H9 (cell line): ENCODE results near the gene AXIN1. TPM values are rescaled to one million over a fixed set of nuclear protein-coding genes. Genes with fewer than 3 reads are reported as not detected.
A peak's percentile ranks its signal among the peaks of the same experiment; 100 is the strongest.
"Not testable (repeated sequence)": the region's sequence is repeated elsewhere in the genome, so short reads cannot be mapped to it uniquely, and the experiment has no call there.

ENCODE experiments used
- DNase-seq: peaks from one replicate; pipeline ENCODE4 v3.0.0-alpha.2; 2017
- H2AFZ ChIP-seq: one replicate; pipeline ENCODE4 v1.6.1; 2013; ENCODE audit warnings: mild to moderate bottlenecking, low read length, control low read depth, moderate library complexity
- H2AK5ac ChIP-seq: 2 replicates; pipeline ENCODE4 v1.6.1; 2013; ENCODE audit warnings: low read length, control low read depth, mixed read lengths; ENCODE audit not compliant: insufficient read length
- H2BK120ac ChIP-seq: one replicate; pipeline ENCODE4 v1.6.1; 2013; ENCODE audit warnings: low read depth, mild to moderate bottlenecking, low read length, control low read depth, inconsistent platforms; ENCODE audit not compliant: poor library complexity, severe bottlenecking
- H2BK12ac ChIP-seq: 2 replicates; pipeline ENCODE4 v1.6.1; 2013; ENCODE audit warnings: low read length, control low read depth, mixed read lengths, low read depth; ENCODE audit not compliant: insufficient read length
- H2BK15ac ChIP-seq: 2 replicates; pipeline ENCODE4 v1.6.1; 2013; ENCODE audit warnings: low read depth, low read length, control low read depth
- H2BK20ac ChIP-seq: one replicate; pipeline ENCODE4 v1.6.1; 2013; ENCODE audit warnings: low read depth, mild to moderate bottlenecking, low read length, control low read depth, inconsistent platforms; ENCODE audit not compliant: poor library complexity, severe bottlenecking
- H2BK5ac ChIP-seq: 2 replicates; pipeline ENCODE4 v1.6.1; 2013; ENCODE audit warnings: low read length, control low read depth, mixed read lengths; ENCODE audit not compliant: insufficient read length
- H3K14ac ChIP-seq: 2 replicates; pipeline ENCODE4 v1.6.1; 2013; ENCODE audit warnings: low read length, control low read depth; ENCODE audit not compliant: insufficient read depth
- H3K18ac ChIP-seq: 2 replicates; pipeline ENCODE4 v1.6.1; 2013; ENCODE audit warnings: low read depth, mild to moderate bottlenecking, mixed read lengths, low read length, control low read depth; ENCODE audit not compliant: insufficient read length
- H3K23ac ChIP-seq: 2 replicates; pipeline ENCODE4 v1.6.1; 2013; ENCODE audit warnings: low read length, control low read depth, mixed read lengths, low read depth; ENCODE audit not compliant: insufficient read length
- H3K23me2 ChIP-seq: 2 replicates; pipeline ENCODE4 v1.6.1; 2013; ENCODE audit warnings: low read depth, mild to moderate bottlenecking, mixed read lengths, low read length, control low read depth; ENCODE audit not compliant: insufficient read length, poor library complexity, severe bottlenecking
- H3K27ac ChIP-seq: 2 replicates; pipeline ENCODE4 v1.5.1; 2013; ENCODE audit warnings: low read length, control low read depth, mixed read lengths, low read depth; ENCODE audit not compliant: insufficient read length
- H3K27me3 ChIP-seq: 2 replicates; pipeline ENCODE4 v1.6.1; 2013; ENCODE audit warnings: low read length, control low read depth, inconsistent platforms; ENCODE audit not compliant: insufficient read depth
- H3K4ac ChIP-seq: 2 replicates; pipeline ENCODE4 v1.6.1; 2013; ENCODE audit warnings: low read depth, mild to moderate bottlenecking, control low read depth, inconsistent platforms, low read length, moderate library complexity
- H3K4me1 ChIP-seq: 2 replicates; pipeline ENCODE4 v1.6.1; 2013; ENCODE audit warnings: low read length, control low read depth, inconsistent platforms; ENCODE audit not compliant: insufficient read depth
- H3K4me2 ChIP-seq: 2 replicates; pipeline ENCODE4 v1.6.1; 2013; ENCODE audit warnings: low read length, control low read depth, mixed read lengths; ENCODE audit not compliant: insufficient read length, insufficient read depth
- H3K56ac ChIP-seq: 2 replicates; pipeline ENCODE4 v1.6.1; 2013; ENCODE audit warnings: low read depth, mild to moderate bottlenecking, mixed read lengths, low read length, control low read depth; ENCODE audit not compliant: insufficient read length
- H3K79me1 ChIP-seq: 2 replicates; pipeline ENCODE4 v1.6.1; 2013; ENCODE audit warnings: low read depth, mild to moderate bottlenecking, moderate library complexity, low read length, control low read depth, inconsistent platforms; ENCODE audit not compliant: insufficient read depth, poor library complexity, severe bottlenecking
- H3K79me2 ChIP-seq: 2 replicates; pipeline ENCODE4 v1.6.1; 2013; ENCODE audit warnings: low read length, control low read depth, inconsistent platforms; ENCODE audit not compliant: insufficient read depth
- H3K9ac ChIP-seq: 2 replicates; pipeline ENCODE4 v1.6.1; 2013; ENCODE audit warnings: low read length, control low read depth, mixed read lengths; ENCODE audit not compliant: insufficient read length; ENCODE audit errors: extremely low read depth
- H3K9me3 ChIP-seq: one replicate; pipeline ENCODE4 v1.6.1; 2013; ENCODE audit warnings: low read depth, low read length, inconsistent platforms; ENCODE audit not compliant: control insufficient read depth
- H3T11ph ChIP-seq: one replicate; pipeline ENCODE4 v1.6.1; 2013; ENCODE audit warnings: mild to moderate bottlenecking, low read length, control low read depth, inconsistent platforms
- H4K20me1 ChIP-seq: one replicate; pipeline ENCODE4 v1.6.1; 2013; ENCODE audit not compliant: control insufficient read depth, insufficient read length, insufficient read depth
- H4K5ac ChIP-seq: 2 replicates; pipeline ENCODE4 v1.6.1; 2013; ENCODE audit warnings: low read depth, mild to moderate bottlenecking, mixed read lengths, low read length, control low read depth; ENCODE audit not compliant: insufficient read length
- H4K8ac ChIP-seq: replicated peaks from 2 replicates; pipeline ENCODE4 v1.6.1; 2013; ENCODE audit warnings: low read length, control low read depth, mixed read lengths, low read depth; ENCODE audit not compliant: insufficient read length
- H4K91ac ChIP-seq: 2 replicates; pipeline ENCODE4 v1.6.1; 2013; ENCODE audit warnings: low read depth, mild to moderate bottlenecking, moderate library complexity, mixed read lengths, low read length, control low read depth; ENCODE audit not compliant: insufficient read length
- H3K27ac Mint-ChIP-seq, 3 experiments: 2 replicates in 2 of 3; 3 replicates in 1 of 3; pipeline ENCODE4 v1.8.0; 2020 to 2021; ENCODE audit warnings: mixed read lengths in 3 of 3, mild to moderate bottlenecking in 1 of 3, moderate library complexity in 1 of 3
- H3K27me3 Mint-ChIP-seq: 2 replicates; pipeline ENCODE4 v1.8.0; 2021; ENCODE audit warnings: low read depth, mild to moderate bottlenecking, moderate library complexity, mixed read lengths
- H3K36me3 Mint-ChIP-seq, 3 experiments: 2 replicates in 2 of 3; 3 replicates in 1 of 3; pipeline ENCODE4 v1.8.0; 2020 to 2021; ENCODE audit warnings: low read depth in 3 of 3, mixed read lengths in 3 of 3; ENCODE audit not compliant: insufficient read depth in 1 of 3
- H3K4me1 Mint-ChIP-seq, 2 experiments: 2 replicates each; pipeline ENCODE4 v1.8.0; 2020; ENCODE audit warnings: mixed read lengths in 2 of 2
- H3K4me3 Mint-ChIP-seq, 2 experiments: 2 replicates in 1 of 2; 3 replicates in 1 of 2; pipeline ENCODE4 v1.8.0; 2020 to 2021; ENCODE audit warnings: mild to moderate bottlenecking in 2 of 2, mixed read lengths in 2 of 2, moderate library complexity in 1 of 2
- H3K9me3 Mint-ChIP-seq, 2 experiments: 2 replicates in 1 of 2; 3 replicates in 1 of 2; pipeline ENCODE4 v1.8.0; 2020; ENCODE audit warnings: mild to moderate bottlenecking in 2 of 2, mixed read lengths in 2 of 2, moderate library complexity in 1 of 2
- WGBS: extraction: QIAGEN DNeasy Blood & Tissue Kit; methylation state at CpG from one replicate; pipeline ENCODE4 v1.1.7; 2013; ENCODE audit warnings: missing lambda C conversion rate, low lambda C conversion rate, mixed read lengths; ENCODE audit not compliant: insufficient read length; ENCODE audit errors: extremely low coverage; 5-methylcytosine and 5-hydroxymethylcytosine counted together
- total RNA-seq: library from RNA; stranded (reverse); gene quantifications from 2 replicates; pipeline ENCODE4 v1.2.1, GENCODE V29; 2021
- TF ChIP-seq, protein P1 (sequence below): fragments of 200-600 bp; sonication (generic); conservative IDR thresholded peaks from 3 replicates; pipeline ENCODE4 v1.8.0; 2021; ENCODE audit warnings: antibody characterized with exemption, mild to moderate bottlenecking

AXIN1 gene
- total RNA-seq, 1 experiment from 2014 or later = 50.9 TPM

DNA sequence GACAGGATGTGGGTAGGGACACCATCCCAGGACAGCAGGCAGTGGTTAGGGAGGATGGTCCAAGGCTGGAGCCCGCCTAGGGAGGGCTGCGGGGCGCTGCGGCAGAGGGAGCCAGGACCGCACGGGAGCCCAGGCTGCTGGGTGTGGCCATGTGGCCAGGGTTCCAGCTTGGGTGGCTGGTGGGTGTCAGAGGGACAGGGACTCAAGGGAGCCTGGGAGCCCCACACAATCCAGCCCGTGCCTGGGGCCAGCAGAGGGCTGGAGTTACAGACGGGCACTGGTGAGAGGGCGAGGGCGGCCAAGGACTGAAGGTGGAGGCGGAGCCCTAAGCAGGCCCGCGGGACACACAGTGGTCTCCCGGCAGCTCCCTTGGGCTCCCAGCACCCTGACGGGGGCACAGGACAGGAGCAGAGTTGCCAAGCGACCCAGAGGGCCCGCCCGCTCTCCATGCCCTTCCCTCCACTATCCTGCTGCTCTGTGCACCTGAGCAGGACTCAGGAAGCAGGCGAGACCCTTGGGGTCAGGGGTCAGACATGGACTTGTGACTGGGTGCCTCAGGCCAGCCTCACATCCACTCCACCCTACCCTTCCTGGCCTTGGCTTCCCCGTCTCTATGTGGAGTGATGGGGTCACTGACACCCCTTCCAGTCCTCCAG lies 10.7 kb upstream of the AXIN1 start:
- TF ChIP-seq, protein P1, sequence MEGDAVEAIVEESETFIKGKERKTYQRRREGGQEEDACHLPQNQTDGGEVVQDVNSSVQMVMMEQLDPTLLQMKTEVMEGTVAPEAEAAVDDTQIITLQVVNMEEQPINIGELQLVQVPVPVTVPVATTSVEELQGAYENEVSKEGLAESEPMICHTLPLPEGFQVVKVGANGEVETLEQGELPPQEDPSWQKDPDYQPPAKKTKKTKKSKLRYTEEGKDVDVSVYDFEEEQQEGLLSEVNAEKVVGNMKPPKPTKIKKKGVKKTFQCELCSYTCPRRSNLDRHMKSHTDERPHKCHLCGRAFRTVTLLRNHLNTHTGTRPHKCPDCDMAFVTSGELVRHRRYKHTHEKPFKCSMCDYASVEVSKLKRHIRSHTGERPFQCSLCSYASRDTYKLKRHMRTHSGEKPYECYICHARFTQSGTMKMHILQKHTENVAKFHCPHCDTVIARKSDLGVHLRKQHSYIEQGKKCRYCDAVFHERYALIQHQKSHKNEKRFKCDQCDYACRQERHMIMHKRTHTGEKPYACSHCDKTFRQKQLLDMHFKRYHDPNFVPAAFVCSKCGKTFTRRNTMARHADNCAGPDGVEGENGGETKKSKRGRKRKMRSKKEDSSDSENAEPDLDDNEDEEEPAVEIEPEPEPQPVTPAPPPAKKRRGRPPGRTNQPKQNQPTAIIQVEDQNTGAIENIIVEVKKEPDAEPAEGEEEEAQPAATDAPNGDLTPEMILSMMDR = no peak
- WGBS = no CpG with 5 or more reads among the region's 20 CpGs
- H3K4me2 ChIP-seq = no peak overlapping the region
- no peak overlapping the region for H3K56ac ChIP-seq
- peaks cover 3 to 19% (median 15%) of the 10 kb centered on the region in 3 experiments; a peak in 6 of 7 replicates for H3K36me3 Mint-ChIP-seq
- no peaks in the 10 kb centered on the region for H3K79me1 ChIP-seq
- no peaks in the 10 kb centered on the region for H3K4me1 ChIP-seq
- no peak overlapping the region; the same call in 1 of the 2 replicates for H3K14ac ChIP-seq
- no peaks in the 10 kb centered on the region for H3K9me3 Mint-ChIP-seq
- no peak overlapping the region for H3K27ac ChIP-seq
- no peak overlapping the region for H4K91ac ChIP-seq
- no peak for DNase-seq
- no peak overlapping the region for H3K4ac ChIP-seq
- H4K20me1 ChIP-seq = no peaks in the 10 kb centered on the region
- peak overlapping the region in 1 of 3 experiments; percentile 67; a peak in 1 of 7 replicates for H3K27ac Mint-ChIP-seq
- H2BK15ac ChIP-seq = no peak overlapping the region
- no peak overlapping the region for H4K8ac ChIP-seq
- H4K5ac ChIP-seq = no peak overlapping the region
- H3T11ph ChIP-seq = no peak overlapping the region
- H2BK20ac ChIP-seq = no peak overlapping the region
- H3K27me3 Mint-ChIP-seq = peaks cover 9% of the 10 kb centered on the region
- H3K23ac ChIP-seq = no peak overlapping the region
- no peak overlapping the region for H3K9ac ChIP-seq
- H2AK5ac ChIP-seq = no peak overlapping the region
- no peaks in the 10 kb centered on the region for H3K23me2 ChIP-seq
- no peak overlapping the region for H2BK12ac ChIP-seq
- no peak overlapping the region for H3K4me3 Mint-ChIP-seq
- H3K4me1 Mint-ChIP-seq = peaks cover 4 to 12% of the 10 kb centered on the region in 2 experiments; a peak in 3 of 4 replicates
- H3K18ac ChIP-seq = no peak overlapping the region
- no peak overlapping the region for H2AFZ ChIP-seq
- H3K79me2 ChIP-seq = no peaks in the 10 kb centered on the region
- H2BK120ac ChIP-seq = no peak overlapping the region
- H2BK5ac ChIP-seq = no peak overlapping the region
- H3K9me3 ChIP-seq = no peaks in the 10 kb centered on the region
- H3K27me3 ChIP-seq = no peaks in the 10 kb centered on the region

DNA sequence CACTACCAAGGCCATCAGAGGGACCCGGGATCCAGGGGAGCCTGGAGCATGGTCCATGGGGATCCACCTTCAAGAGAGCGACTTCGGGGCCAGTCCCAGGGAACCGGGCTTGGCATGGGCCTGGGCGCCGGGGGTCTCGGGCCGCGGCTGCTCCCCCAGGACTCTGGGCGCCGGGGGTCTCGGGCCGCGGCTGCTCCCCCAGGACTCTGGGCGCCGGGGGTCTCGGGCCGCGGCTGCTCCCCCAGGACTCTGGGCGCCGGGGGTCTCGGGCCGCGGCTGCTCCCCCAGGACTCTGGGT lies 10.1 kb upstream of the AXIN1 start:
- H3K27ac Mint-ChIP-seq, H3K9ac ChIP-seq, H2BK120ac ChIP-seq, H3K4me3 Mint-ChIP-seq, H2BK15ac ChIP-seq, H4K5ac ChIP-seq, H3K27ac ChIP-seq, H3K9me3 Mint-ChIP-seq, H2BK20ac ChIP-seq, H2AFZ ChIP-seq, H3K4me2 ChIP-seq, H2AK5ac ChIP-seq, H3K56ac ChIP-seq, H3K23me2 ChIP-seq, H4K20me1 ChIP-seq, H4K91ac ChIP-seq, H3K9me3 ChIP-seq, H3K79me1 ChIP-seq, H3K27me3 ChIP-seq, H3K79me2 ChIP-seq, H3K4me1 ChIP-seq, H3K14ac ChIP-seq, H3K18ac ChIP-seq, H3K23ac ChIP-seq, H2BK12ac ChIP-seq, H3T11ph ChIP-seq, H2BK5ac ChIP-seq, DNase-seq, H3K27me3 Mint-ChIP-seq, H4K8ac ChIP-seq, H3K4ac ChIP-seq: not testable (repeated sequence)
- no CpG with 5 or more reads among the region's 24 CpGs for WGBS
- H3K4me1 Mint-ChIP-seq = peaks cover 4 to 12% of the 10 kb centered on the region in 2 experiments; a peak in 3 of 4 replicates
- H3K36me3 Mint-ChIP-seq = peaks cover 3 to 16% (median 12%) of the 10 kb centered on the region in 3 experiments; a peak in 6 of 7 replicates
